GM12875 (cell line): Measurements from ENCODE around the gene THSD7A.

Source experiments
- H3K4me3 ChIP-seq: one replicate; pipeline ENCODE4 v1.5.1; 2011; ENCODE audit warnings: low read depth, low read length, control low read depth
- CTCF ChIP-seq: IDR thresholded peaks from 2 replicates; pipeline ENCODE4 v1.5.1; 2011; ENCODE audit warnings: low read depth, mild to moderate bottlenecking, control low read depth, inconsistent platforms, low read length, moderate library complexity, borderline replicate concordance; ENCODE audit not compliant: insufficient read depth

THSD7A gene

GRCh38 chr7:11489280-11489679, 342.7 kb downstream of the THSD7A start:
- H3K4me3 ChIP-seq = no peak overlapping the region
- no peak for TF ChIP-seq CTCF

GRCh38 chr7:11486271-11486670, 345.7 kb downstream of the THSD7A start:
- TF ChIP-seq CTCF = no peak
- no peak overlapping the region for H3K4me3 ChIP-seq

- H3K4me3 ChIP-seq = no peak overlapping the region
- no peak for TF ChIP-seq CTCF
Observed at GRCh38 chr7:11485636-11486035, 346.4 kb downstream of the THSD7A start.

GRCh38 chr7:11480143-11480542, 351.9 kb downstream of the THSD7A start:
- no peak for TF ChIP-seq CTCF
- H3K4me3 ChIP-seq = no peak overlapping the region

DNA sequence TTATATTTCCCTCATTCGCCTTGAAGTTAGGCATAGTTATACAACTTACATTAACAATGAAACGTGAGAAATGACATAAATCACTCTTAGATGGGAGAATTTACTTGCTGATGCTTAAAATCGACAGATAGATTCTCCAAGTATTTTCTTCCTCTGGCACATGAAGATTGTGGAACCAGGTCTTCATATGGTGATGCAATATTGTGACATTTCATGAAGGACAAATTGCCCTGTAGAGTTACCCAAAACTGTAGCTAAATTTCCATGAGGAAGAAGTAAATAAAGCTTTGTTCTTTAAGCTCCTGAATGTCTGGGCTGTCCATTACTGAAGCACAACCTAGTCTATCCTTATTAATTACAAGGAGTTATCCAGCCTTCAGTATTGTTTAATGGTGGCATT, 353.1 kb downstream of the THSD7A start:
- no peak overlapping the region for H3K4me3 ChIP-seq
- no peak for TF ChIP-seq CTCF

DNA sequence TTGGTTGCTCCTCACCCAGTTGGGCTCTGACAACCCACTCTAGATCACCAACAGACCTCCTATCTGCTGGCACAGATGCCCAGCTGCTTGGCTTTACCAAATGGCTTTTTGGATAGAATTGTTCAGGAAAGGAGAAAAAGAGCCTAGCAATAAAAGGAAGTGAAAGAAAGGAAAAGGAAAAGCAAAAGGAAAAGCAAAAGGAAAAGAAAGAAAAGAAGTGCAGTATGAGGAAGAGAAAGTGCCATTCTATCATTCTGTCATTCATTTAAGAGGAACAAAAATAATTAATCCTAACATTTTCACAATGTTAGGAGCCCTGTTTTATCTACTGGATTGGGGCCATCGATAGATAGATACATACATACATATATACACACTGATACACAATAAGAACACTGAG, 353.6 kb downstream of the THSD7A start:
- TF ChIP-seq CTCF = no peak
- H3K4me3 ChIP-seq = no peak overlapping the region

DNA sequence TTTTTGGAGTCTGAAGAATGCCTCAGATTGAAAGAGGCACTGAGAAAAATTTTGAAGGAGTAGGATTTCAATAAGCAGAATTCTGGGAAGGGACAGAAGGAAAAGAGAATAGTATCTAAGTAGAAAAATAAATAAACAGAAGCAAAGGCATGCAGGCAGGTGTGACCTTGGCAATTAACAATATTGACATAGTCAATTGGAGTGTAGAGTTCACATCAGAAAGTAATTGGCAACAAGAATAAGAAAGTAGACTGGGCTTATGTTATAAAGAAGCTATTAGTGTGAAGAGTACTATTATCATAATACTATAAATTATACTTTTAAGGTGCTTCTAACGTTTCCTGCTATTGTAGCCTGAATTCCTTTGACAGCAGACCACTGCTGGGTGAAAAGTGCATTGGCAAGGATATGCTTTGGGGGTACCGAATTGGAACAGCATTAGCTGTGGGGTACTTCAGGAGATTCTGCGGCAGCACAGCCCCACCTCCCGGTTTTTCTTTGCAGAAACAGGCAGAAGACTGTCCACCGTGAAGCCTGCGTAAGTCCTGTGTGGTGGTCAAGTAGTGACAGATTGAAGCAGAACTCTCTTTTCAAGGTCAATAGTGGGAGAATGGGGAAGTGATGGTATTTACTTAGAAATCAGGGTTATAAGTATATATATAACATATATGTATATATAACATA, 357.0 kb downstream of the THSD7A start:
- no peak for TF ChIP-seq CTCF

More for the DNA sequence above, 357.0 kb downstream of the THSD7A start:
- H3K4me3 ChIP-seq = no peak overlapping the region
